GM12891 (cell line): ENCODE data around the gene CELF2.
"Not testable (repeated sequence)": the region's sequence is repeated elsewhere in the genome, so short reads cannot be mapped to it uniquely, and the experiment has no call there.

Experiments used
- DNase-seq: peaks from one replicate; pipeline ENCODE4 v3.0.0; 2011; ENCODE audit warnings: low spot score; ENCODE audit not compliant: insufficient read length
- FAIRE-seq: peaks from 2 replicates; lab custom pipeline; 2011; peaks lifted over from hg19 to GRCh38; lab: Jason Lieb, UNC
- PAX5 ChIP-seq: IDR thresholded peaks from 2 replicates; pipeline ENCODE4 v1.6.1; 2011; ENCODE audit warnings: low read length, moderate library complexity, mild to moderate bottlenecking; ENCODE audit not compliant: insufficient read depth, severe bottlenecking
- POLR2A ChIP-seq: IDR thresholded peaks from 2 replicates; pipeline ENCODE4 v1.6.1; 2011; ENCODE audit warnings: low read depth, low read length, control low read depth
- POLR2AphosphoS5 ChIP-seq: IDR thresholded peaks from 2 replicates; pipeline ENCODE4 v1.6.1; 2011; ENCODE audit warnings: low read depth, low read length, control low read depth
- POU2F2 ChIP-seq: IDR thresholded peaks from 2 replicates; pipeline ENCODE4 v1.6.1; 2011; ENCODE audit warnings: low read depth, mild to moderate bottlenecking, control low read depth, low read length, moderate library complexity
- SPI1 ChIP-seq: IDR thresholded peaks from 2 replicates; pipeline ENCODE4 v1.6.1; 2011; ENCODE audit warnings: low read depth, low read length, control low read depth
- TAF1 ChIP-seq: IDR thresholded peaks from 2 replicates; pipeline ENCODE4 v1.6.1; 2011; ENCODE audit warnings: low read depth, low read length, control low read depth

The CELF2 gene

DNA sequence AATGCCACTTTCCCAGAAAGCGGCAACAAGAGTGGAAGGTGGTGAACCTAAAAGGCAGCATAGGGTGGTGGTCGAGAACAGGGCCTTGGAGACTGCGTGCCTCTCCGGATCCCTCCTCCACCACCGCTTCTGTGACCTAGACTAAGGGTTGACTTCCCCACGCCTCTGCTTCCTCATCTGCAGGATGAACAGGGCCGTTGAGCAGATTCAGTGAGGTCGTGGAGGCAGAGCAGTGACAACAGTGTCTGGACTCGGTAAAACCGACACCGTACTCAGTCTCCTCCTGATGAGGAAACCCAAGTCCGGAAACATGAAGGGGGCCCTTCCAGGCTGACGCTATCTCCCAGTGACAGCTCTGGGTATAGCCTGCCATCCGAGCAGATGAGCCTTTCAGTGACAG is 162.6 kb downstream of the CELF2 start:
- no peak for FAIRE-seq
- DNase-seq = no peak
- TF ChIP-seq SPI1 (peak; percentile 60), POLR2AphosphoS5 (peak; percentile 80; the same call in 1 of the 2 replicates), PAX5 (no peak), POU2F2 (no peak), POLR2A (peak; percentile 67)

DNA sequence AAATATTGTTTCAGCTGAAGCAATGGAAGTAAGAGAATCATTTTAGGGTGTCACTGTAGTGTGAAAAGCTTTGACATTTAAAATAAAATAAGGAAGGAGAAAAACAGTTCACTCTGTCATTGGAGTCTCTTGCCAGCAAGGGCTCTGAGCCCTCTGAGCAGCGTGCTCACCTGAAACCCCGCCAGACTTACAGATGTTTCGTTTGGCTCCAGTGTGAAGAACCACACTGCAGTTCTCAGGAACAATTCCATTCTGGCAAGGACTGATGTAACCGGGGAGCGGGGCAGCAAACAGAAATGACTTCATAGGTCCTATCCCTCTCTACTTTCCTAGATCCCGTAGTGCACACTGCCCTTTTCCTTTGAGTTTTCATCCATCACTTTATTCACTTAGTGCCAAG is 164.3 kb downstream of the CELF2 start:
- FAIRE-seq (peak; percentile 20), DNase-seq (no peak)
- TF ChIP-seq PAX5 (no peak), SPI1 (no peak), POLR2AphosphoS5 (no peak), TAF1 (no peak), POU2F2 (no peak), POLR2A (no peak)

DNA sequence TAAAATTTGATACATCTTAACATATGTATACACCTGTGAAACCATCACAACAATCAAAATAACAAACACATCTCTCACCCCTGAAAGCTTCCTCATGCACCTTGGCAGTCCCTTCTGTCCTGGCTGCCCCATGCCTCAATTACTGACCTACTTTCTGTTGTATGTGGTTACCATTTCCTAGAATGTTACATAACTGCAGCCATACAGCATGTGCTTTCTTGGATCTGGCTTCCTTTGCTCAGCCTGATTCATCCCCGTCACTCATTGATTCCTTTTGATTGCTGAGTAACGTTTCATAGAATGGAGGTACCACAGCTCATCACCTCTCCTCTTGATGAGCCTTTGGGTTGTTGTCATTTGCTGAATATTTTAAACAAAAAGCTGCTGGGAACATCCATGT is 165.3 kb downstream of the CELF2 start:
- DNase-seq (no peak), FAIRE-seq (peak; percentile 33)
- TF ChIP-seq POLR2A = 0 out of 2 replicates have a peak, but pooled peaks have one; percentile 32
- no peak for TF ChIP-seq POLR2AphosphoS5

DNA sequence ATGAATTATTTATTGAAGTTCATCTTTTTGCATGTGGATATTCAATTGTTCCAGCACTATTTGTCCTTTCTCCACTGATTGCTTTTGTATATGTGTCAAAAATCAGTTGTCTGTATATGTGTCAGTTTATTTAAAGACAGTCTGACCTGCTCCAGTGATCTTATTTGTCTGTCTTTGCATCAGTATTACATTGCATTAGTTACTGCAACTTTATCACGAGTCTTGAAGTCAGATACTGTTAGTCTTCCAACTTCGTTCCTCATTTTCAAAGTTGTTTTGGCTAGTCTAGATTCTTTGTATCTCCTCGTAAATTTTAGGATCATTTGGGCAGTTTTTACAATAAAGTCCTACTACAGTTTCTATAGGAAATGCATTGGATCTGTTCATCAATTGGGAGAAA is 166.4 kb downstream of the CELF2 start:
- peak; percentile 58 for FAIRE-seq
- TF ChIP-seq POLR2AphosphoS5 (no peak), PAX5 (no peak), POU2F2 (no peak), TAF1 (no peak), POLR2A (no peak), SPI1 (no peak)

DNA sequence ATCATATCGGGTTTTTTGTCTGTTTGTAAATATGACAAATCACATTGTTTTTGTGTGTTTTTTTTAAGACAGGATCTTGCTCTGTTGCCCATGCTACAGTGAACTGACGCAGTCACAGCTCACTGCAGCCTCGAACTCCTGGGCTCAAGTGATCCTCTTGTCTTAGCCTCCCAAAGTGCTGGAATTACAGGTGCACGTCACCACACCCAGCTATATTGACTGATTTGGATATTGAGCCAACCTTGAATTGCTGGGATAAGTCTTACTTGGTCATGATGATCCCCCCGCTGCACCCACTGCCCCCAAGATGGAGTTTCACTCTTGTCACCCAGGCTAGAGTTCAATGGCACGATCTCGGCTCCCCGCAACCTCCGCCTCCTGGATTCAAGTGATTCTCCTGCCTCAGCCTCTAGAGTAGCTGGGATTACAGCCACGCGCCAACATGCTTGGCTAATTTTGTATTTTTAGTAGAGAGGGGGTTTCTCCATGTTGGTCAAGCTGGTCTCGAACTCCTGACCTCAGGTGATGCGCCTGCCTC is 167.5 kb downstream of the CELF2 start:
- not testable (repeated sequence) for FAIRE-seq, DNase-seq

More for the DNA sequence above, 166.4 kb downstream of the CELF2 start:
- DNase-seq = no peak

DNA sequence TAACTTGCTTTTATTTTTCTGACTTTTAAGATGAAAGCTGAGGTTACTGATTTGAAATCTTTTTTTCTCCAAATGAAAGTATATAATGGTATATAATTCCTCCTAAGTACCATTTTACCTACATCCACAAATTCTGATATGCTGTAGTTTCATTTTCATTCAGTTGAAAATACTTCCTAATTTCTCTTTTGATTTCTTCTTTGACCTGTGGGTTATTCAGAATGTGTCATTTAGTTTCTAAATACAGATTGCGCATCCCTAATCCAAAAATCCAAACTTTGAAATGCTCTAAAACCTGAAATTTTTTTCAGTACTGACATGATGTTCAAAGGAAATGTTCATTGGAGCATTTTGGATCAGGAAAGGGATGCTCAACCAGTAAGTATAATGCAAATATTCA is 168.7 kb downstream of the CELF2 start:
- no peak for TF ChIP-seq POLR2A
- TF ChIP-seq POLR2AphosphoS5 = no peak
- no peak for TF ChIP-seq SPI1
- no peak for TF ChIP-seq TAF1
- TF ChIP-seq POU2F2 = no peak
- no peak for TF ChIP-seq PAX5
- DNase-seq (no peak), FAIRE-seq (no peak)

DNA sequence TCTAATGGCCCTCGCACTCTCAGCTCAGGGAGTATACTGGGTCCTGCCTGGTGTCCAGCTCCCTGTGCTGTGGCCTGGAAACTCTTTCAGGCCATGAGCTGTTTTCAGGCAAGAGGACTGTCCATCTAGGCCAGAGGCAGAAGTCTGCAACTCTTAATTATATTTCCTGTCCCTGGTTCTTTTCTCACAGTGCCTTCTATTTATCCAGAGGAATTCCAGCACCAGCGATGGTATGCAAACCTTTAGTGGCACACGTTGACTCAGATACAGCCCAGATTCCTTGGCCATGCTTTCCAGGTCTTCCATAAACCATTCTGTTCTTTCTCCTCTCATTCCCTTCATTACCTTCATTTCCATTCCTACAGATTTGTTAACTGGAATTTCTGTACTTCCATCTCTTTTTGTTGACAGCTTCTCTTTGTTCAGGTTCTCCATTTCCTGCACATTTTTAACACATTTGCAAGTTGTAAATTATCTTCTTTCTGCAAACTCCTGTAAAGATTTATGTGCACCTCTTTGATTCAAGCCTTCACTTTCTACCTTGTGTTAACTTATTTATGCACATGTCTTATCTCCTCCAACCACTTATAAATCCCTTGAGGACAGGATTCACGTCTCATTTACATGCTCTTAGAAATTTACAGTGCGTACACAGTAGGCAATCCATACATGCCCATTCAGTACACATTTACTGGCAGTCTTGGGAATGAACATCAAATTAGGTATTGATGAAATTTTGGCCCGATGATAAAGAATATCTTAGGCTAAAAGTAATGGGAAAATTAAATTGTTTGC is 172.1 kb downstream of the CELF2 start:
- DNase-seq = no peak
- TF ChIP-seq POLR2A (no peak), POU2F2 (no peak), SPI1 (no peak), TAF1 (no peak), POLR2AphosphoS5 (no peak), PAX5 (no peak)
- peak; percentile 41 for FAIRE-seq

DNA sequence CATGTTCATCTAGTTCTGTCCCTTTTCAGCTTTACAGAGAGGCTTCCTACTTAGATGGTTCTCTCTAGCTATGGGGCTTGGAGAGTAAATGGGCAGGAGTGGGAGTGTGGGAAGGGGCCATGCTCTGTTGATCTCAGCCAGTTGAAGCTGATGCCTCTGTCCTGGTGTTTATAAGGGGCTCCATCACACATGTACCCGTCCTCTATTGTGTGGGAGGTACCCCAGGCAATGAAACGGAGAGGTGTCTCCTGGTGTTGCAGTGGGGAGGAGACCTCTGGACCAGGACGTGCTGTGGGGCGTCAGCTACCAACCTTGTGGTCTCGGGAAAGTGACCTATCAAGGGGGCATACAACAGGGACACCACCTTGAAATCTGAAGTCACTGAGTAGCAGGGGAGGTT is 173.5 kb downstream of the CELF2 start:
- no peak for DNase-seq
- FAIRE-seq = peak; percentile 66
- TF ChIP-seq POLR2AphosphoS5 (no peak), POU2F2 (no peak), SPI1 (no peak), PAX5 (no peak), TAF1 (no peak)

DNA sequence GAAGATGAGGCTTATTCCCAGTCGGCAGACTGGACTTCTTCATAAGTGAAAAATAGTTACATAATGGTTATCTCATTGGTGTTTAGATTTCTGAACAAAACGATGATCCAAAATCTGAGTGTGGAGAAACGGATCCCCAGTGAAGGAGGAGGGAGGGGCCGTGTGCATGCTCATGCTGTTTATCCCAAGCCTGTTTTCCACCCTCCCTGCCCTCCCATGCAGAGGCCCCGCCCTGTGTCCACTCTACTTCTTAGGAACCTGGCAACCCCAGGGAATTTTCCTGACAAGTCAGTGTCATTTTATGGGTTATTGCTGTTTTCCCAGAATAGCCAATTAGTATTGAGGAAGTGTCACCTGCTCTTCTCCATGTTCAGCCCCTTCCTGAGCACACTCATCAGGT is 174.0 kb downstream of the CELF2 start:
- no peak for DNase-seq
- TF ChIP-seq PAX5 = no peak
- TF ChIP-seq POU2F2 = no peak
- no peak for TF ChIP-seq SPI1
- TF ChIP-seq TAF1 = no peak
- no peak for TF ChIP-seq POLR2AphosphoS5
- TF ChIP-seq POLR2A = no peak
- no peak for FAIRE-seq
